GM15510 (cell line): ENCODE measurements around the gene TPCN2.

Experiments
- POLR2A ChIP-seq: IDR thresholded peaks from 3 replicates; pipeline ENCODE4 v1.6.1; 2011; ENCODE audit warnings: borderline replicate concordance; ENCODE audit not compliant: insufficient read length; ENCODE audit errors: extremely low read depth

The TPCN2 gene

GRCh38 chr11:69007975-69008381, 40.8 kb upstream of the TPCN2 start:
- no peak for TF ChIP-seq POLR2A

DNA sequence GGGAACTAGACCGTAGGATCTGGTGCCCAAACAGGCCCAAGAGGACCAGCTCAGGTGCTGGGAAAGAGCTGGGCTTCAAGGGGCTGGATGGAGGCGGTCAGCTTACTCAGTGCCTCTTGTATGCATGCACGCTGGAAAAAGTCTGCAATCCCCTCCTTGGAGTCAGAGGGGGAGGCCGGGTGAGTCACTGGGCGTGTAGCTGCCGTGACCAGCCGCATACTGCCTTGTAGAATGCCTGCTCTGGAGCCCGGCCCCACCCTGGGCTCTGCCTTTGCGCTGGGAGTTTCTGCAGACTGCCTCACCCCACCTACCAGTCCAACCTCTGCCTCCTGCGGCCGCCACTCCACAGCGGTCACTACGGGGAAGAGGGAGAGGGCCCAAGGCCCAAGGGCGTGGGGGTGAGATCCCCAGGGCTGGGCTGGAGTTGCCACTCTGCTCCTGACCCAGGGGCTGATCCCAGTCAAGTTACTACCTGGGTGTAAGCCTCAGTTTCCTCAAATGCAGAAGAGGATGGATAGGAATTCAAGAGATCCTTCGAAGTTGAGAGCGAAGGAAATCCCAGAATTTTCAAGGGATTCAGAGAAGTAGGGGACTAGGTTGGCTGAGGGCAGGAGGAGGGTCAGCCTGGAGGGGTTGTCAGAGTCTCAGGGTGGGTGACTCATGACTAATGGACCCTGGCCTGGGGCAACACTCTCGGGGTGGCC, 39.8 kb upstream of the TPCN2 start:
- no peak for TF ChIP-seq POLR2A

- no peak for TF ChIP-seq POLR2A
Observed at GRCh38 chr11:69009441-69010211, 39.1 kb upstream of the TPCN2 start.

DNA sequence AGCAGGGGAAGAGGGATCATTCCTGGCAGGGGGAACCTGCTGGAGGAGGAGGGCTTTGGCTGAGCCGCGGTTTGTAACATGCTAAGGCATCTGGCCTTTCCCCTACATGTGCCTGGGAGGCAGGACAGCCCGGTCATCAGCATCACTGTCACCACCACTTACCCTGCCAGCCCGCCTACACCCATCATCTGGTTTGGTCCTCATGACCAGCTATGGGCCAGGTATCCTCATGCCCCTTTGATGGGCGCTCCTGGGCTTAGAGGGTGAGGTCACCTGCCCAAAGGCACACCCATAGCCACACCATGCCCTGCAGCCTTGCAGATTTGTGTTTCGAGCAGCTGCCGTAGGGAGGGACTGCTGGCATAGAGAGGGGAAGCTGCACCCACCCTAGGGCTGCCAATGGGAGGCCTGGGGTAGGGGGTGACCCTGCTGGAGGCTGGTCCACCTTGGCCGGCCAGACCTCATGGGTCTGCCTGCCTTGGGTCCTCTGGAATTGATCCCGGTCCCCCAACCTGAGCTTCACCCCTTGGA, 38.3 kb upstream of the TPCN2 start:
- no peak for TF ChIP-seq POLR2A

DNA sequence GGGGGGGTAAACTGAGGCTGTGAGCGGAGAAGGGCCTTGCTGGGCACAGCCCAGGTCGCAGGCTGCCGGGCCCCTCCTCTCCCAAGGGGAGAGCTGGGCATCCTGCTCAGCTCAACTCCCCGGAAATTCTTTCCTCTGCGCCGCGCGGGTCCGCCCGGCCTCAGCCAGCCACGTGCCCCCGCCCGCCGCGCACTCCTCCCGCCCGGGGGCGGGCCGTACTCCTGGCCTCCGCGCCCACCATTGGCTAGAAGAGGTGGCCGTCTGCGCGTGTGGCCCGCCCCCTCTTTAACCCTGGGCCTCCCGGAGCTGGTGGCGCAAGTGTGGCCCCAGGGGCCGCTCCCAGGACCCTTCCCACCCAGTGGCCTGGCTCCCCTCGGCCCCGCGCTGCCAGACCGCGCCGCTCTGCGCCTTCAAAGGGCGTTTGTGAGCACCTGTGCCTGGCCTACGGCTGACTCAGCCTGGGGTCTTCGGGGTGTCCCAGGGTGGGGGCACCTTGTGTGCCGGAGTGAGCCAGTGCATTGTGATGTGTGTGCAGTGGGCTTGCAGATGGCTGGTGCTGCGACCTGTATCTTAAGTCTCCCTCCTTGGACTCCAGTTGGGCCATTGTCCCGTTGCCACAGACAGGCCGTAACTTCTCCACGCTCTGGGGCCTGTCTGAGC, 37.6 kb upstream of the TPCN2 start:
- no peak for TF ChIP-seq POLR2A

GRCh38 chr11:69011624-69012091, 37.1 kb upstream of the TPCN2 start:
- TF ChIP-seq POLR2A: no peak

- TF ChIP-seq POLR2A: no peak
Observed at GRCh38 chr11:69012092-69013008, 36.4 kb upstream of the TPCN2 start.

GRCh38 chr11:69013009-69013951, 35.5 kb upstream of the TPCN2 start, which contains the start of gene MRGPRF:
TSS of gene MRGPRF (minus strand) at chr11:69013246. CDS start at chr11:69009901, 3,345 bp downstream.
- no peak for TF ChIP-seq POLR2A

DNA sequence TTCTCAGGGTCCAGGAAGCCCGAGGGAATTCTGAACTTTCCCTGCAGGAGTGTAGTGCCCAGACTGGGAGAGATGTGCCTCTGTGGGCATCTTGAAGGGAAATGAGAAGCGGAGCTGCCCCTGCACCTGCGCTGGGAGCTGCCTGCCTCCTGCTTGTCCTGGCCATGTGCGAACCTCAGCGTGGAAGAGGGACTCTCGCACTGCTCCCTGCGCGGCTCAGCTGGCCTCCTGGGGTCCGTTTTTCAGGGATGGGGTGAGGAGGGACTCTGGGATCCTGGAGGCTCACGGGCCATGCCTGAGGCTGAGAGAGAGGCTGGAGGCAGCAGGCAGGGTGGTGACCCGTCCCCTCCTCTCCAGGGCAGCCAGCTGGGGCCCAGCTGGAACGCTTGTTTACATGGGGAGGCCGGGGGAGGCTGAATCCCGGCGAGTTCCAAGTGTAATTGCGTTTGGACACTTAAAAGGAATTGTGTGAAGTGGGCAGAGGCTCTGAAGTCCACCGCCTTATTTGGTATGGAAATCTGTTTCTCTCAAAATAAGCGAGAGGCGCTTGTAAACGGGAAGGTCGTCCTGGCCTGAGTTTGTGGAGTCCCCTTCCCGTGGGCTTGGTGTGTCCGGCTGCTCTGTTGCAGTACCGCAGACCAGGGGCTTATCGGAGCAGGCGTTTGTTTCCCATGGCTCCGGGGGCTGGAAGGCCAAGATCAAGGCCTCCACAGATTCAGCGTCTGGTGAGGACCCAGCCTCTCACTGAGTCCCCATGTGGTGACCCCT, 34.5 kb upstream of the TPCN2 start:
- TF ChIP-seq POLR2A: no peak

GRCh38 chr11:69014898-69015549, 33.7 kb upstream of the TPCN2 start:
- no peak for TF ChIP-seq POLR2A

GRCh38 chr11:69017951-69018350, 30.8 kb upstream of the TPCN2 start:
- no peak for TF ChIP-seq POLR2A

- TF ChIP-seq POLR2A: no peak
Observed at GRCh38 chr11:69018924-69019323, 29.8 kb upstream of the TPCN2 start.
